OCI-LY1 (cell line): ENCODE measurements around the gene SPARC.

Experiments
- H2AFZ ChIP-seq: fragments of 200-600 bp; sonication (generic), shearing (Covaris generic); 2 replicates; pipeline ENCODE4 v1.6.0; 2014; ENCODE audit warnings: antibody characterized with exemption, mild to moderate bottlenecking, low read length
- H3F3A ChIP-seq: fragments of 200-600 bp; sonication (generic), shearing (Covaris generic); 2 replicates; pipeline ENCODE4 v1.6.0; 2014; ENCODE audit warnings: mild to moderate bottlenecking, antibody characterized with exemption, low read length, moderate library complexity; ENCODE audit not compliant: insufficient read depth
- H3K27ac ChIP-seq: fragments of 200-600 bp; sonication (generic); 2 replicates; pipeline ENCODE4 v1.5.1; 2014; ENCODE audit warnings: low read length, mixed run types, mild to moderate bottlenecking, low read depth; ENCODE audit not compliant: poor library complexity, severe bottlenecking
- H3K27me3 ChIP-seq: fragments of 200-600 bp; sonication (generic); 2 replicates; pipeline ENCODE4 v1.6.0; 2014; ENCODE audit warnings: antibody characterized with exemption, mild to moderate bottlenecking, low read length, moderate library complexity; ENCODE audit not compliant: insufficient read depth
- H3K36me3 ChIP-seq: fragments of 200-600 bp; sonication (generic); 2 replicates; pipeline ENCODE4 v1.6.1; 2014; ENCODE audit warnings: mild to moderate bottlenecking, antibody characterized with exemption, low read length, moderate library complexity, mixed read lengths; ENCODE audit not compliant: insufficient read depth
- H3K4me1 ChIP-seq: fragments of 200-600 bp; sonication (generic); 2 replicates; pipeline ENCODE4 v1.5.1; 2014; ENCODE audit warnings: mild to moderate bottlenecking, low read length, moderate library complexity; ENCODE audit not compliant: insufficient read depth, severe bottlenecking
- H3K4me2 ChIP-seq: fragments of 200-600 bp; sonication (generic), shearing (Covaris generic); 2 replicates; pipeline ENCODE4 v1.6.1; 2014; ENCODE audit warnings: low read length
- H3K4me3 ChIP-seq: fragments of 200-600 bp; sonication (generic); 2 replicates; pipeline ENCODE4 v1.5.1; 2014; ENCODE audit warnings: low read length, low read depth, mild to moderate bottlenecking, mixed read lengths; ENCODE audit not compliant: poor library complexity, severe bottlenecking
- H3K79me2 ChIP-seq: fragments of 200-600 bp; shearing (Covaris generic); 2 replicates; pipeline ENCODE4 v1.6.1; 2016; ENCODE audit warnings: mixed run types, low read length, mixed read lengths; ENCODE audit not compliant: insufficient read depth
- H3K9ac ChIP-seq: fragments of 200-600 bp; sonication (generic), shearing (Covaris generic); 2 replicates; pipeline ENCODE4 v1.6.1; 2014; ENCODE audit warnings: mild to moderate bottlenecking, low read length, mixed read lengths
- H3K9me2 ChIP-seq: fragments of 200-600 bp; sonication (generic), shearing (Covaris generic); 2 replicates; pipeline ENCODE4 v1.6.1; 2014; ENCODE audit warnings: low read depth, mild to moderate bottlenecking, low read length, mixed read lengths
- H3K9me3 ChIP-seq: fragments of 200-600 bp; shearing (Covaris generic); 2 replicates; pipeline ENCODE4 v1.6.1; 2014; ENCODE audit warnings: low read length, mixed read lengths
- H4K20me1 ChIP-seq: fragments of 200-600 bp; sonication (generic), shearing (Covaris generic); 2 replicates; pipeline ENCODE4 v1.6.0; 2016; ENCODE audit warnings: mild to moderate bottlenecking, low read length; ENCODE audit not compliant: insufficient read depth
- EZH2 ChIP-seq: fragments of 200-600 bp; sonication (generic), shearing (Covaris generic); IDR thresholded peaks from 2 replicates; pipeline ENCODE4 v1.8.0; 2017; ENCODE audit warnings: borderline replicate concordance, mixed run types, mild to moderate bottlenecking, antibody characterized with exemption, low read length, moderate library complexity, mixed read lengths
- TF ChIP-seq, protein P1 (sequence below): fragments of 200-600 bp; sonication (generic), shearing (Covaris generic); IDR thresholded peaks from 2 replicates; pipeline ENCODE4 v1.5.1; 2017; ENCODE audit warnings: mild to moderate bottlenecking, antibody characterized with exemption, low read length, moderate library complexity, mixed read lengths

Gene SPARC

DNA sequence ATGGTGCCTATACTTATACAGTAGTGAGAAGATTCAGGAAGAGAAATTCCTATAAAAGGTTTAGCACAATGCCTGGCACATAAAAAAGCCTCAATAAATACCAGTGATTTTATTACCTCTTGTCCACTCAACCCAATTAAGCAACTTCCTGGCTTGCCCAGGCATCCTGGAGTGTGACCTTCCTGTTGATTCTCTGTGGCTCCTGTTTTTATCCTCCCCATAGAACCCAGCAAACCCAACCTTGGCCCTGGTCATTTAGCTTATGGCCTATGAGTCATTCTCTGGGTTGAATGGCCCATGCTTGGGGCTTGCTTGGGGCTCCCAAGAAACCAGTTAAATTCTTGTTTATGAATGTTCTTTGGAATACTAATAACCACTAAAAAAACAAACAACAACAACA lies 21.4 kb upstream of the SPARC start:
- H3K27ac ChIP-seq: no peak overlapping the region
- no peak overlapping the region for H3K9ac ChIP-seq
- TF ChIP-seq EZH2: no peak
- TF ChIP-seq, protein P1, sequence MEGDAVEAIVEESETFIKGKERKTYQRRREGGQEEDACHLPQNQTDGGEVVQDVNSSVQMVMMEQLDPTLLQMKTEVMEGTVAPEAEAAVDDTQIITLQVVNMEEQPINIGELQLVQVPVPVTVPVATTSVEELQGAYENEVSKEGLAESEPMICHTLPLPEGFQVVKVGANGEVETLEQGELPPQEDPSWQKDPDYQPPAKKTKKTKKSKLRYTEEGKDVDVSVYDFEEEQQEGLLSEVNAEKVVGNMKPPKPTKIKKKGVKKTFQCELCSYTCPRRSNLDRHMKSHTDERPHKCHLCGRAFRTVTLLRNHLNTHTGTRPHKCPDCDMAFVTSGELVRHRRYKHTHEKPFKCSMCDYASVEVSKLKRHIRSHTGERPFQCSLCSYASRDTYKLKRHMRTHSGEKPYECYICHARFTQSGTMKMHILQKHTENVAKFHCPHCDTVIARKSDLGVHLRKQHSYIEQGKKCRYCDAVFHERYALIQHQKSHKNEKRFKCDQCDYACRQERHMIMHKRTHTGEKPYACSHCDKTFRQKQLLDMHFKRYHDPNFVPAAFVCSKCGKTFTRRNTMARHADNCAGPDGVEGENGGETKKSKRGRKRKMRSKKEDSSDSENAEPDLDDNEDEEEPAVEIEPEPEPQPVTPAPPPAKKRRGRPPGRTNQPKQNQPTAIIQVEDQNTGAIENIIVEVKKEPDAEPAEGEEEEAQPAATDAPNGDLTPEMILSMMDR: no peak
- H3K9me2 ChIP-seq: no peaks in the 10 kb centered on the region
- no peak overlapping the region for H3K4me2 ChIP-seq
- H3K4me1 ChIP-seq: no peaks in the 10 kb centered on the region
- 0 out of 2 replicates have a peak, but pooled peaks cover 3% of the 10 kb centered on the region for H3K9me3 ChIP-seq
- H3K79me2 ChIP-seq: no peaks in the 10 kb centered on the region
- no peaks in the 10 kb centered on the region for H3K36me3 ChIP-seq
- no peaks in the 10 kb centered on the region; the same call in 1 of the 2 replicates for H3K27me3 ChIP-seq
- H3K4me3 ChIP-seq: no peak overlapping the region
- no peaks in the 10 kb centered on the region for H3F3A ChIP-seq
- no peak overlapping the region for H2AFZ ChIP-seq
- H4K20me1 ChIP-seq: no peaks in the 10 kb centered on the region

DNA sequence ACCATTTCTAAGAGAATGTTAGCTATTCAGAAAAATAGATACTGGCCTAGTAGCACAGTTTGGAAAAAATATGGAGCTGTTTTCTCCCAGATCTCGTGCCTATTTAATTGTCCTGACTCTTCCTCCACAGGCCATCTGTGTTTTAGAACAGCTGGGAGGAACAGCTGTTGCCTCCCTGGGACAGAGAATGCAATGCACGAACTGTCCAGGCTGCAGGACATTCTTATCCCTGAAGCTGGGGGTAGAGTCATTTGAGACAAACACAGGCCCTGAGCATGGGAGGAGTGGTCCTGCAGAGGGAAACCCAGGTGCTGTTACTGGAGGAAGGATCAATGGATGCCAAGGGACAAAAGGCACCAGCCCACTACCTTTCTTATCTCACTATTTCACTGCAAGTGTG lies 20.9 kb upstream of the SPARC start:
- no peak overlapping the region for H2AFZ ChIP-seq
- no peak overlapping the region for H3K9ac ChIP-seq
- H3K4me2 ChIP-seq: no peak overlapping the region
- no peaks in the 10 kb centered on the region for H3K36me3 ChIP-seq
- no peak overlapping the region for H3K4me3 ChIP-seq
- no peak overlapping the region for H3K27ac ChIP-seq
- H3K79me2 ChIP-seq: no peaks in the 10 kb centered on the region
- no peak for TF ChIP-seq EZH2
- TF ChIP-seq, protein P1: no peak
- no peaks in the 10 kb centered on the region for H3F3A ChIP-seq
- H3K4me1 ChIP-seq: no peaks in the 10 kb centered on the region
- no peaks in the 10 kb centered on the region for H3K9me2 ChIP-seq
- no peaks in the 10 kb centered on the region for H4K20me1 ChIP-seq
- no peaks in the 10 kb centered on the region; the same call in 1 of the 2 replicates for H3K27me3 ChIP-seq
- H3K9me3 ChIP-seq: no peaks in the 10 kb centered on the region

DNA sequence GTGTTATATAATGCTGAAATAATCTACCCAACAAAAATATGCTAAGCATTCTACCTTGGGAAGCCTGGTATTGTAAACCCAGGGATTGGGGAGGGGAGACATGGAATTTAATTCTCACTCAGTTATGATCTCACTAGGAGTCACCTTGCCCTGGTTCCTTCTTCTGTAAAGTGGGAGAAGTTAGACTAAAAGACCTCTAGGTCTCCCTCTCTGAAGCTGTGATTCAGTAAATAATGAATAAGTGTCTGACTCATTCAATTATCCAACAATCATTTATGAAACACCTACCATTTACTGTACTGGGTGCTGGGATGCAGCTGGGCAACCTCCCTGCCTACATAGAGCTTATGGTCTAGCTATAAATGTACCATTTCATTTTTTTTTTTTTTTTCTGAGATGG lies 20.2 kb upstream of the SPARC start:
- Histone ChIP-seq H3K4me3 (no peak overlapping the region), H3K9ac (no peak overlapping the region), H3K79me2 (no peaks in the 10 kb centered on the region), H3K9me3 (no peaks in the 10 kb centered on the region), H3F3A (no peaks in the 10 kb centered on the region), H3K27ac (no peak overlapping the region), H3K9me2 (no peaks in the 10 kb centered on the region), H3K4me1 (no peaks in the 10 kb centered on the region), H3K27me3 (no peaks in the 10 kb centered on the region; the same call in 1 of the 2 replicates), H2AFZ (no peak overlapping the region), H3K36me3 (no peaks in the 10 kb centered on the region), H3K4me2 (no peak overlapping the region), H4K20me1 (no peaks in the 10 kb centered on the region)
- no peak for TF ChIP-seq EZH2
- TF ChIP-seq, protein P1: no peak
